Mesothelial cell of epicardium (in vitro differentiated cells): ENCODE measurements around the gene TM9SF3. TPM values are rescaled to one million over a fixed set of nuclear protein-coding genes. Genes with fewer than 3 reads are reported as not detected.

Experiments
- DNase-seq, 2 experiments: peaks; one replicate each; pipeline ENCODE4 v3.0.0; 2021; ENCODE audit warnings: low spot score in 2 of 2; ENCODE audit not compliant: unreplicated experiment in 2 of 2
- H3K27ac Mint-ChIP-seq: 2 replicates; pipeline ENCODE4 v1.8.0; 2021; ENCODE audit warnings: mixed read lengths
- H3K27me3 Mint-ChIP-seq: 2 replicates; pipeline ENCODE4 v1.8.0; 2021; ENCODE audit warnings: low read depth, mixed read lengths
- H3K36me3 Mint-ChIP-seq: 2 replicates; pipeline ENCODE4 v1.8.0; 2021; ENCODE audit warnings: mixed read lengths
- H3K4me1 Mint-ChIP-seq: 2 replicates; pipeline ENCODE4 v1.8.0; 2021; ENCODE audit warnings: mixed read lengths
- H3K4me3 Mint-ChIP-seq: 2 replicates; pipeline ENCODE4 v1.8.0; 2021; ENCODE audit warnings: mild to moderate bottlenecking, moderate library complexity, mixed read lengths
- H3K9me3 Mint-ChIP-seq: 2 replicates; pipeline ENCODE4 v1.8.0; 2021; ENCODE audit warnings: mixed read lengths
- CTCF ChIP-seq: fragments of 200-600 bp; sonication (generic); IDR thresholded peaks from one replicate; pipeline ENCODE4 v1.5.0; 2021; ENCODE audit warnings: antibody characterized with exemption; ENCODE audit not compliant: unreplicated experiment
- total RNA-seq: library from RNA; stranded (reverse); gene quantifications from 3 replicates; pipeline ENCODE4 v1.2.1, GENCODE V29; 2021

TM9SF3 gene
- total RNA-seq, 1 donor from 2014 or later, result 144 TPM

DNA sequence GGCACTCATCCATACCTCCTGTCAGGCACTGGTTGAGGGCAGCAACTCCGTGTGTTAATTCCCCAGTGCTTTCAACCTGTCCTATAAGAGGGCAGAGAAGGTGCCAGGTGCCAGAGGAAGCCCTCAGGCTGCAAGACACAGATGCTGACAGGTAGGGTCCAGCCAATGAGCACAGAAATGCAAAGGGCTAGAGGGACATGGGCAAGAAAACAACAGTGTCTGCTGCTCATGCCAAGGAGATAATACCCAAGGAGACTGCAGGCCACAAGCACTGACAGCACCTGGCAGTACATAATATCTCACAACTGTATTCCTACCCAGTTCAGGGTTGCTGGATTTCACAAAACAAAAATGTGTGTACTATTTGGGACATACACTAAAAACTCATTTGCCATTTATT, 38.4 kb upstream of the TM9SF3 start:
- H3K4me1 Mint-ChIP-seq, result no peaks in the 10 kb centered on the region
- H3K4me3 Mint-ChIP-seq, result no peak overlapping the region
- DNase-seq, result no peak
- no peaks in the 10 kb centered on the region for H3K27me3 Mint-ChIP-seq
- no peak overlapping the region for H3K27ac Mint-ChIP-seq
- H3K36me3 Mint-ChIP-seq, result no peaks in the 10 kb centered on the region
- peaks cover 5% of the 10 kb centered on the region for H3K9me3 Mint-ChIP-seq
- no peak for TF ChIP-seq CTCF

- Mint-ChIP-seq H3K4me1 (peaks cover 4% of the 10 kb centered on the region), H3K9me3 (no peaks in the 10 kb centered on the region), H3K27me3 (no peaks in the 10 kb centered on the region), H3K27ac (no peak overlapping the region), H3K4me3 (no peak overlapping the region), H3K36me3 (no peaks in the 10 kb centered on the region)
- DNase-seq, result no peak
- TF ChIP-seq CTCF, result no peak
Observed at GRCh38 chr10:96622013-96622787, 35.4 kb upstream of the TM9SF3 start.

DNA sequence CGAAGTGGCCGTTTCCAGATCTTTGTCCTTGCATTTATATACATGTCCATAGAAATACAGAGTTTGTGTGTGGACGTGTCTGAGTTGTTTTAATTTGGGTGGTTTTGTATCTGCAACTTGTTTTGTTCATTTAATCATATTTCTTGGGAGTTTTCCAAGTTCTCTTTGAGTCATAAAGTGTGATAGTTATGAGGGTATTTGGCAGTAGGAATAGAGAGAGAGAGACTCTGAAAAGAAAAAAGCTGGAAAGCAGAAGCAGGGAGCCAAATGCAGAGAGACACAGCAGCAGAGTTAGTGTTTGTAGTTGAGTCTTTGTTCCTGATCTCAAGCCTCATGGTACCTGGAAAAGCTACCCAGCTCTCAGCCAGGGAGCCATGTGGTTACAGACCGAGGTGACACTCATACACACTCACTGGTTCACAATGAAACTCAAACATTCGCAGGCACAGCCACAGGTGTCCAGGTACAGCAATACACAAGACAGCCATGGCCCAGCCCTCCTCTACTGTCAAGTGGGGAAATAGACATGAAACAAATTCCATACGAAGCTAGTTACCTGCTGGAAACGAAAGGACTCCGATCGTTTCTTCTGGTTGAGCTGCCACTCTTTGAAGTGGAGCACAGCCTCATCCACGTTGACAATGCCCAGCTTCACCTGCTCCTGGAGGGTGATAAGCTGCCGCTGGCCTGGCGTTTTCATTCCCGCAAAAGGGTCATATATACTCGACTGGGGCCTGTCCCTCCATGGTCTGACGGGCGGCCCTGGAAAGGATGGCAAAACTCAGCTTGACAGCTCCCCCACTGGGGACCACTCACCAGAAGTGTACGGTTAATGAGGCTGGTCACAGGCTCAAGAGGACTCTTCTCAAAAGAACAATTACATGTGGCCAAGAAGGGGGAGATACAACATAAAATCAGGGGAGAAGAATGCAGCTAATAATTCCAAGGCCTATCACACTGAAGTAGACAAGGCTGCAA, 33.3 kb upstream of the TM9SF3 start:
- no peak for DNase-seq
- Mint-ChIP-seq H3K36me3 (no peaks in the 10 kb centered on the region), H3K27ac (no peak overlapping the region), H3K4me1 (peaks cover 4% of the 10 kb centered on the region), H3K4me3 (no peak overlapping the region), H3K27me3 (no peaks in the 10 kb centered on the region), H3K9me3 (no peaks in the 10 kb centered on the region)
- TF ChIP-seq CTCF, result no peak

GRCh38 chr10:96619120-96619519, 32.3 kb upstream of the TM9SF3 start:
- no peak for DNase-seq
- Mint-ChIP-seq H3K9me3 (no peaks in the 10 kb centered on the region), H3K27ac (no peak overlapping the region), H3K36me3 (no peaks in the 10 kb centered on the region), H3K27me3 (no peaks in the 10 kb centered on the region), H3K4me3 (no peak overlapping the region), H3K4me1 (peaks cover 8% of the 10 kb centered on the region)
- TF ChIP-seq CTCF, result no peak

GRCh38 chr10:96618653-96619052, 31.8 kb upstream of the TM9SF3 start:
- no peaks in the 10 kb centered on the region for H3K27me3 Mint-ChIP-seq

More at GRCh38 chr10:96618653-96619052, 31.8 kb upstream of the TM9SF3 start:
- Mint-ChIP-seq H3K4me3 (no peak overlapping the region), H3K4me1 (peaks cover 8% of the 10 kb centered on the region), H3K27ac (no peak overlapping the region), H3K36me3 (no peaks in the 10 kb centered on the region), H3K9me3 (no peaks in the 10 kb centered on the region)
- no peak for DNase-seq
- TF ChIP-seq CTCF, result no peak
